Left ventricle myocardium inferior (tissue), 1 donor: ENCODE measurements around the gene FOXN3. TPM values are rescaled to one million over a fixed set of nuclear protein-coding genes. Genes with fewer than 3 reads are reported as not detected.

Experiments used
- DNase-seq: peaks from one replicate; pipeline ENCODE4 v3.0.0-alpha.2; 2020
- H3K27ac ChIP-seq: fragments of 200-600 bp; replicated peaks from 2 replicates; pipeline ENCODE4 v1.8.0; 2021
- H3K27me3 ChIP-seq: fragments of 200-600 bp; 2 replicates; pipeline ENCODE4 v1.8.0; 2021; ENCODE audit warnings: low read depth
- H3K36me3 ChIP-seq: fragments of 200-600 bp; 2 replicates; pipeline ENCODE4 v1.8.0; 2021
- H3K4me1 ChIP-seq: fragments of 200-600 bp; 2 replicates; pipeline ENCODE4 v1.8.0; 2021
- H3K4me3 ChIP-seq: fragments of 200-600 bp; 2 replicates; pipeline ENCODE4 v1.8.0; 2021; ENCODE audit warnings: mild to moderate bottlenecking, moderate library complexity
- H3K9me3 ChIP-seq: fragments of 200-600 bp; replicated peaks from 2 replicates; pipeline ENCODE4 v1.8.0; 2021
- CTCF ChIP-seq: fragments of 200-600 bp; IDR thresholded peaks from 2 replicates; pipeline ENCODE4 v1.8.0; 2021; ENCODE audit warnings: antibody characterized with exemption, mild to moderate bottlenecking, borderline replicate concordance
- intact Hi-C: fragments of 100-400 bp; cut with micrococcal nuclease; formaldehyde crosslinking; loops from one replicate; pipeline ENCODE4 v1.11.0; 2022
- total RNA-seq: library from RNA; stranded (reverse); fragmentation: NEBNext Ultra II Directional; extraction: Animal tissue kit (Norgen Biotek cat#: 25700); gene quantifications from one replicate; pipeline ENCODE4 v1.2.1, GENCODE V29; 2021
- donor health status: DM: no; HTN: yes; CAD: no; lungs with severe emphysema.

FOXN3 gene
- total RNA-seq, 1 donor from 2014 or later, result 120 TPM

GRCh38 chr14:89245802-89246201, 171.2 kb downstream of the FOXN3 start:
- intact Hi-C loops, result no loop called here
- peaks cover 68% of the 10 kb centered on the region for H3K4me1 ChIP-seq

DNA sequence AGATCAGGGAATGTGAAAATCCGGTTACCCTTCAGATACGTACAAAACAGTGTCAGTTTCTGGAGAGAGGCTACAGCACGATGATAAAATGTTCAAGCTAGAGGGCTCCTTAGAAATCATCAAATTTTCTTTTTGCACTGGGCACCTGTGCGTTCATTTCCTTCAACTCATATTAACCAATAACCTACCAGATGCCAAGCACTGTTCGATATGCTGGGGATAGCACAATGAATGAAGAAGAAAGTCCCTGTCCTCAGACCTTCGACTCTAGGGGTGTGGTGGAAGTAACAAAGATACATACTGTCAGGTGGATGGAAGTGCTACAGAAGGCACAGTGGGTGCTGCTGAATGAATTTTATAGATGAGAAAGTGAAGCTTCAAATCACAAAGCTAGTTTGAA, 172.3 kb downstream of the FOXN3 start:
- intact Hi-C loops, result no loop called here
- no peak for TF ChIP-seq CTCF
- peaks cover 74% of the 10 kb centered on the region for H3K4me1 ChIP-seq
- no peaks in the 10 kb centered on the region for H3K9me3 ChIP-seq
- no peak for DNase-seq
- no peaks in the 10 kb centered on the region for H3K36me3 ChIP-seq
- H3K27ac ChIP-seq, result no peak overlapping the region
- no peak overlapping the region for H3K4me3 ChIP-seq
- no peaks in the 10 kb centered on the region for H3K27me3 ChIP-seq

More at GRCh38 chr14:89245802-89246201, 171.2 kb downstream of the FOXN3 start:
- no peaks in the 10 kb centered on the region for H3K9me3 ChIP-seq
- no peak overlapping the region for H3K27ac ChIP-seq
- H3K36me3 ChIP-seq, result no peaks in the 10 kb centered on the region
- DNase-seq, result no peak
- no peak for TF ChIP-seq CTCF
- no peaks in the 10 kb centered on the region for H3K27me3 ChIP-seq
- no peak overlapping the region for H3K4me3 ChIP-seq

- Histone ChIP-seq H3K27me3 (no peaks in the 10 kb centered on the region), H3K4me3 (no peak overlapping the region), H3K4me1 (peaks cover 66% of the 10 kb centered on the region), H3K27ac (peak overlapping the region; percentile 13), H3K9me3 (no peaks in the 10 kb centered on the region), H3K36me3 (no peaks in the 10 kb centered on the region)
- no peak for TF ChIP-seq CTCF
- DNase-seq, result no peak
- intact Hi-C loops, result no loop called here
Observed at GRCh38 chr14:89243741-89244140, 173.3 kb downstream of the FOXN3 start.

- TF ChIP-seq CTCF, result no peak
- H3K9me3 ChIP-seq, result no peaks in the 10 kb centered on the region
- no peak for DNase-seq
- H3K36me3 ChIP-seq, result no peaks in the 10 kb centered on the region
- intact Hi-C loops, result no loop called here
- no peaks in the 10 kb centered on the region for H3K27me3 ChIP-seq
- H3K4me1 ChIP-seq, result peaks cover 61% of the 10 kb centered on the region
- peak overlapping the region; percentile 13 for H3K27ac ChIP-seq
- no peak overlapping the region for H3K4me3 ChIP-seq
Observed at GRCh38 chr14:89243286-89243685, 173.7 kb downstream of the FOXN3 start.

DNA sequence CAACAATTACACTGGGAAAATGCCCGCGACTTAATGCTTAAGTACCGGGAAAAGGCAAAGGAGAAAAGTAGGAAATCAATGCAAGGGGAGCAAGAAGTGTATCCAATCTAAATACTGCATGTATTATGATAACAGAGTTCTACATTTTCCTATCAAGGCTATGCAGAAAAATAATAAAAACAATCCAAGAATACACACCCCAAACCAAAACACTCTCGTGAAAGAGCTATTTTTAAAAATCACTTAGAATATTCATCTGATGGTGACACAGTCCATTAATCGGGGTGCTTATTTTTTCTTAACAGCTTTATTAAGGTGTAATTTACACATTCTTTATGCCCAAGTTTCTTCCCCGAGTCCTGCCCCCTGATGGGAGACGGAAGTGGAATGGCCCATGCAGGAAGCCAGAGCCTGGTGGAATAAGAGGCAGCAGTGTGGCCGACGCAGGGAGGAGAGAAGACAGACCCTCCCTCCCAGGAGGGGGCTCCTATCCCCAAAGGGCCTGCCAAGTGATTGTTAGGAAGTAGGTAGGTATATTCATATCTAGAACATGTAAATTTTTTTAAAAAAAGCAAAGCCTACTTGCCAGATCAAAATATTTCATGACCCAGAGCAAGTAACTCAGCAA, 174.3 kb downstream of the FOXN3 start:
- no peak for TF ChIP-seq CTCF
- H3K27ac ChIP-seq, result peak overlapping the region; percentile 13
- peaks cover 56% of the 10 kb centered on the region for H3K4me1 ChIP-seq
- H3K9me3 ChIP-seq, result no peaks in the 10 kb centered on the region
- no peak overlapping the region for H3K4me3 ChIP-seq
- no peaks in the 10 kb centered on the region for H3K27me3 ChIP-seq
- no peaks in the 10 kb centered on the region for H3K36me3 ChIP-seq
- DNase-seq, result no peak
- intact Hi-C loops, result no loop called here
